ENCODE results near the gene NUDT3. TPM values are rescaled to one million over a fixed set of nuclear protein-coding genes. Genes with fewer than 3 reads are reported as not detected.

Gene NUDT3
- total RNA-seq, 3 donors from 2014 or later: 28.7 to 33.8 (median 29.0) TPM

DNA sequence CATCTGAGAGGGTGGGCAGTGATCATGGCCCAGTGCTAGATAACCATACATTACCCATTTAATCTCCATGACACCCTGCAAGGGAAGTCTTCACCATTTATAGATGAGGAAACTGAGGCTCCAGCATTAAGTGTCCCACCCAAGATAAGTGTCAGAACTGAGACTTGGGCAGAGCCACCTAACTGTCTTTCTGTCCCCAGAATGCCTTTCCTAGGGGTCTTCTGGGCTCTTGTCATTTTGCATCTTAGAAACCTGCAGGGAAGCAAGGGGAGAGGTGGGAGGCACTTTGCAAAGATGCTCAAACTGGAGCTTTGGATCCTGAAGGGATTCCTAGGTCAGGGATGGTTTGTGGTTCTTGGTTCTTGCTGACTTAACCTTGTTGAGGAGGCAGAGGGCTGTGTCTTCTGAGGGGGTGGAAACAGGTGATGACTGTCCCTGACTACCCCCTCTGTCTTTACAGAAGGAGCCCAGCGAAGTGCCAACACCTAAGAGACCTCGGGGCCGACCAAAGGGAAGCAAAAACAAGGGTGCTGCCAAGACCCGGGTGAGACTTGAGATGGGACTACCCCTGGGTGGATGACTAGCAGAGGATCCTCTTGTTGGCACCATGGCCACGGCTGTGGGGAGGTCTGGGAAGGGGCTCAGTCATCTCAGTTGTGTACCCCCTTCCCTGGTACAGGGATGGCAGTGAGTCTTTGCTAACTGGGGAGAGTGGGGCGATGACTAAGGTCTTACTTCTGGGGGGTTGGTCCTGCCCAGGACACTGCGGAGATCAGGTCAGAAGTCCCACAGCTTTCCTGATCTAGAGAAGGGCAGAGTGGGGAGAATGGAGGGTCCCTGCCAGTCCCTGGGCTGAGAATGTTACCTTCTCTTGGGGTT, 150.0 kb downstream of the NUDT3 start:
- TF ChIP-seq, protein P1, sequence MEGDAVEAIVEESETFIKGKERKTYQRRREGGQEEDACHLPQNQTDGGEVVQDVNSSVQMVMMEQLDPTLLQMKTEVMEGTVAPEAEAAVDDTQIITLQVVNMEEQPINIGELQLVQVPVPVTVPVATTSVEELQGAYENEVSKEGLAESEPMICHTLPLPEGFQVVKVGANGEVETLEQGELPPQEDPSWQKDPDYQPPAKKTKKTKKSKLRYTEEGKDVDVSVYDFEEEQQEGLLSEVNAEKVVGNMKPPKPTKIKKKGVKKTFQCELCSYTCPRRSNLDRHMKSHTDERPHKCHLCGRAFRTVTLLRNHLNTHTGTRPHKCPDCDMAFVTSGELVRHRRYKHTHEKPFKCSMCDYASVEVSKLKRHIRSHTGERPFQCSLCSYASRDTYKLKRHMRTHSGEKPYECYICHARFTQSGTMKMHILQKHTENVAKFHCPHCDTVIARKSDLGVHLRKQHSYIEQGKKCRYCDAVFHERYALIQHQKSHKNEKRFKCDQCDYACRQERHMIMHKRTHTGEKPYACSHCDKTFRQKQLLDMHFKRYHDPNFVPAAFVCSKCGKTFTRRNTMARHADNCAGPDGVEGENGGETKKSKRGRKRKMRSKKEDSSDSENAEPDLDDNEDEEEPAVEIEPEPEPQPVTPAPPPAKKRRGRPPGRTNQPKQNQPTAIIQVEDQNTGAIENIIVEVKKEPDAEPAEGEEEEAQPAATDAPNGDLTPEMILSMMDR (IDR thresholded peaks at IDR 0.05): no peak
- TF ChIP-seq POLR2AphosphoS5 (IDR thresholded peaks at IDR 0.05) (no peak), POLR2A (IDR thresholded peaks at IDR 0.05) (no peak)
- intact Hi-C loops (cut with DNase I; ENCODE audit: low total_unique reads): no loop called here
- H3K27me3 ChIP-seq: no peaks in the 10 kb centered on the region

DNA sequence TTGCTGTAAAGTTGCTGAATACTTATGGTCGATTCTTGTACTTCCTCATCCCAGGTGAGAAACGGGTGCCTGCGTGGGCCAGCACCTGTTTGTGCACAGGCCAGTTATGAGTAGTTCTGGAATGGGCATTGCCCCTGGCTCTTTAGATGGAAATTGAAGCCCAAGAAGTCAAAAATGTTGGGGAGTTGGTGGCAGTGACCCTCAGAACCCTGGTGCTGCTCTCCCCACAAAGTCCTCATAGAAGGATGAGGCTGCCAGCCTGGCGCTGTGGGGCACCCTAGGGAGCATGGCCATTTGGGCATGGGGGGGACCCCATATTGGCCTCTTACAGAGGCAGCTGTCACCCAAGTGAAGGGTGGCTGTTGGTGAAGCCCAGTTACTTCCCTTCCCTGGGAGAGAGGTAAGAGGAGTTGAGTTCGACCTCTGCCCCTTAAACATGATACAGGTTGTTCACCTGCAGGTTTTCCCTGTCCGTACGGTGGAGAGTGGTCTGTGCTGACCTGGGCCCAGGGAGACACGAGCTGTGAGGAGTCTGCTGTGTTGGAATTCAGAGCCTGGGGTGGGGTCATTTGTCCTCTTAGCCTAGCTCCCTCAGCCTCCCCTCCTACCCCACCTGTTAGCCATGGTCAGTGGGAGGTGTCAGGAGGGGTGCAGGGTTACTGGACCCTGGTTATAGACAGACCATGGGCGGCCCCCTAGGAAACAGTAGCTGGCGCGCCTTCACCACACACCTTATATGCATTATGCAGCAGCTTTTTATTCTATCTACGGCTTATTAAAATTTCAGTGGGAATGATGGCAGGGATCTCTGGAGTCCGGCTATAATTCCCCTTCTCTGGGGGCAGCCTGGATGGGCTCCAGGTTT, 150.9 kb downstream of the NUDT3 start:
- Histone ChIP-seq H3K4me3 (no peak overlapping the region), H3K27me3 (no peaks in the 10 kb centered on the region), H3K9me3 (no peaks in the 10 kb centered on the region), H3K27ac (no peak overlapping the region), H3K4me1 (peaks cover 5 to 8% of the 10 kb centered on the region in 2 donors), H3K36me3 (no peaks in the 10 kb centered on the region)
- DNase-seq (ENCODE audit: low spot score in 2 of 2): peak in 1 of 2 donors; percentile 46
- TF ChIP-seq POLR2AphosphoS5 (IDR thresholded peaks at IDR 0.05) (no peak), POLR2A (IDR thresholded peaks at IDR 0.05) (no peak)
- TF ChIP-seq, protein P1 (IDR thresholded peaks at IDR 0.05): no peak
- intact Hi-C loops (cut with DNase I; ENCODE audit: low total_unique reads): no loop called here

More for the DNA sequence above, 150.0 kb downstream of the NUDT3 start:
- H3K27ac ChIP-seq: no peak overlapping the region
- no peak overlapping the region for H3K4me3 ChIP-seq
- H3K9me3 ChIP-seq: no peaks in the 10 kb centered on the region
- H3K36me3 ChIP-seq: no peaks in the 10 kb centered on the region
- peaks cover 5 to 8% of the 10 kb centered on the region in 2 donors for H3K4me1 ChIP-seq
- peak in 1 of 2 donors; percentile 36 for DNase-seq (ENCODE audit: low spot score in 2 of 2)

DNA sequence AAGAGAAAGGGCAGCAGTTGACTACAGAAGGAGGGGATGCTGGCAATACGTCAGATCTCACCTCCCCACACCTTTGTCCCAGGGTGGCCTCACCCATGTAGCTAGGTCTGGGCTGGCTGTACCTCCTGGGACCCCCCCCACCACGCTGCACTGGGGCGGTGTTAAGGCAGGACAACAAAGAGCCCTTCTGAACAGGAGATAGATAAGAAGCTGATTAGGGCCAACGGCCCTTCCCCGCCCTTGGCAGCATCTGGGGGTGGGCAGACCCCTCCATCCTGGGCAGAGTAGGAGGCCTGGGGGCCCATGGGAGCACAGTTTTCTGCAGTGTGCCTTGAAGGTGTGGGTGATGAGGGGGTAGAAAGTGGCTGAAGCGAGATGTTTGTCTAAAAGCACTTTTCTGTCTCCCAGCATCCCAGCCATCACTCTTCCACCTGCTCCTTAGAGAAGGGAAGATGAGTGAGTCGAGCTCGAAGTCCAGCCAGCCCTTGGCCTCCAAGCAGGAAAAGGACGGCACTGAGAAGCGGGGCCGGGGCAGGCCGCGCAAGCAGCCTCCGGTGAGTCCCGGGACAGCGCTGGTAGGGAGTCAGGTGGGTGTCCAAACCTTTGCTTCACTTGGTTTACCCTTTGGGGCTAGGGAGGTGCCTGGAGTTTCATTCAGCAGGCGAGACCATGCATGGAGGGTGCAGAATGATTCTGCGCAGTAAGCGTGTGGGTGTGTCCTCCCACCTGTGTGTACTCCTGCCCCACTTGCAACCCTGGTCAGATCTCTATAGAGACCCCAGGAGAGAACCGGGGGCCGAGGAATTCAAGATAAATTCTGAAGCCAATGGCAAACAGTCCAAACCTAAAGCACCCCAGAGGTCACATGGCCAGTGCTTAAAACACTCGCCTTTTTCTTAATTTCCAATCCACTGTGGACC, 151.9 kb downstream of the NUDT3 start:
- H3K4me1 ChIP-seq: peaks cover 5 to 8% of the 10 kb centered on the region in 2 donors
- H3K36me3 ChIP-seq: no peaks in the 10 kb centered on the region
- DNase-seq (ENCODE audit: low spot score in 2 of 2): peak in 1 of 2 donors; percentile 43
- intact Hi-C loops (cut with DNase I; ENCODE audit: low total_unique reads): no loop called here
- no peaks in the 10 kb centered on the region for H3K9me3 ChIP-seq
- TF ChIP-seq POLR2A (IDR thresholded peaks at IDR 0.05) (no peak), POLR2AphosphoS5 (IDR thresholded peaks at IDR 0.05) (no peak)
- TF ChIP-seq, protein P1 (IDR thresholded peaks at IDR 0.05): no peak
- no peaks in the 10 kb centered on the region for H3K27me3 ChIP-seq
- H3K27ac ChIP-seq: no peak overlapping the region
- H3K4me3 ChIP-seq: no peak overlapping the region

DNA sequence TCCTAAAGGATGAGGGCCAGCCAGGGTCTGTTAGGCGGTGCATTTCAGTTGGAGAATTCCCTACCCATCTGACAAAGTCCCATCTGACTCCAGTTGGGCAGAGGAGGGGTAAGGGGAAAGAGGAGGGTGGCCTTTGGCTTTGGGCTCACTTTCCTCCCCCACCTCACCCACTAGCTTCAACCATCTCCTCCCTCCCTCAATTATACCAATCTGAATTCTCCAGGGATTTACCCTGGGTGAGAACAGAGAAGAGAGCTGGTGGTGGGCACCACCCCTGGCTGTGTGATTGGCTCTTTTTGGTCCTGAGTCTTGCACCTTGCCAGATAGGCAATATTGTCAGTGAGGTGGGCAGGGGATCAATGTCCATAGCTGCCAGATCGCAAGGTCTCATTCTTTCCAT, 152.6 kb downstream of the NUDT3 start:
- Histone ChIP-seq H3K27ac (no peak overlapping the region), H3K36me3 (no peaks in the 10 kb centered on the region), H3K4me1 (peaks cover 5 to 8% of the 10 kb centered on the region in 2 donors), H3K4me3 (no peak overlapping the region), H3K27me3 (no peaks in the 10 kb centered on the region), H3K9me3 (no peaks in the 10 kb centered on the region)
- intact Hi-C loops (cut with DNase I; ENCODE audit: low total_unique reads): no loop called here
- DNase-seq (ENCODE audit: low spot score in 2 of 2): no peak
- TF ChIP-seq POLR2A (IDR thresholded peaks at IDR 0.05) (no peak), POLR2AphosphoS5 (IDR thresholded peaks at IDR 0.05) (no peak)

DNA sequence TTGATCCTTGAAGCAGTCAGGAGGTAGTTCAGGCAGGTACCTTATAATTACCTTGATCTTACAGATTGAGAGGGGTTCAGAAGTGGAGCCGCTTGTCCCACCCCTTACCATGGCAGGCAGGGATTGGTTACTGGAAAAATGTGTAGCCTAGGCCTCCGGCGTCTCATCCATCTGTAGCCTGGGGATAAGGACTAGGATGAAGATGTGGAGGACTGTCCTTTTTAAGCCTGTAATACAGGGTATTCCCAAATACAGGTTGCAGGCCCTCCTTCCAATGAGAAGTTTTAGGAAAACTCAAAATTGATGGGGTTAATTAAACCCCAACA, 153.0 kb downstream of the NUDT3 start:
- DNase-seq (ENCODE audit: low spot score in 2 of 2): no peak
- TF ChIP-seq POLR2A (IDR thresholded peaks at IDR 0.05) (no peak), POLR2AphosphoS5 (IDR thresholded peaks at IDR 0.05) (no peak)
- TF ChIP-seq, protein P1 (IDR thresholded peaks at IDR 0.05): no peak
- no peaks in the 10 kb centered on the region for H3K9me3 ChIP-seq
- H3K27ac ChIP-seq: no peak overlapping the region
- intact Hi-C loops (cut with DNase I; ENCODE audit: low total_unique reads): no loop called here
- no peaks in the 10 kb centered on the region for H3K27me3 ChIP-seq
- H3K4me3 ChIP-seq: no peak overlapping the region
- H3K36me3 ChIP-seq: no peaks in the 10 kb centered on the region
- peaks cover 3 to 5% of the 10 kb centered on the region in 2 donors for H3K4me1 ChIP-seq

Measured in breast epithelium (tissue), 4 donors.